ENCODE data around the gene PRDM13.

- TF ChIP-seq POLR2AphosphoS5 (IDR thresholded peaks at IDR 0.05; ENCODE audit: borderline replicate concordance, low read depth, low read length) (no peak), EZH2 (IDR thresholded peaks at IDR 0.05) (no peak), FOXP2 (optimal IDR thresholded peaks at IDR 0.05; ENCODE audit: control extremely low read depth, extremely low read length, insufficient read depth) (no peak)
Measured at GRCh38 chr6:99604166-99605073, 2.2 kb upstream of the PRDM13 start.

All from SK-N-MC (cell line).